Measurements from ENCODE around the gene FOXB1.

Gene FOXB1

GRCh38 chr15:59966262-59966661 is 37.8 kb upstream of the FOXB1 start:
- no peak overlapping the region for H3K4me3 ChIP-seq (replicated peaks; ENCODE audit: low read depth, low read length)
- no peak for DNase-seq (ENCODE audit: extremely low read depth, low read depth)
- no peak for TF ChIP-seq CTCF (IDR thresholded peaks at IDR 0.05; ENCODE audit: low read depth, low read length, missing control alignments)

GRCh38 chr15:59968314-59968713 is 35.8 kb upstream of the FOXB1 start:
- no peak for TF ChIP-seq CTCF (IDR thresholded peaks at IDR 0.05; ENCODE audit: low read depth, low read length, missing control alignments)
- no peak for DNase-seq (ENCODE audit: extremely low read depth, low read depth)

GRCh38 chr15:59972241-59972640 is 31.9 kb upstream of the FOXB1 start:
- H3K4me3 ChIP-seq (replicated peaks; ENCODE audit: low read depth, low read length), result no peak overlapping the region
- no peak for TF ChIP-seq CTCF (IDR thresholded peaks at IDR 0.05; ENCODE audit: low read depth, low read length, missing control alignments)
- no peak for DNase-seq (ENCODE audit: extremely low read depth, low read depth)

More at GRCh38 chr15:59968314-59968713, 35.8 kb upstream of the FOXB1 start:
- no peak overlapping the region for H3K4me3 ChIP-seq (replicated peaks; ENCODE audit: low read depth, low read length)

- DNase-seq (ENCODE audit: extremely low read depth, low read depth), result no peak
- no peak overlapping the region for H3K4me3 ChIP-seq (replicated peaks; ENCODE audit: low read depth, low read length)
- no peak for TF ChIP-seq CTCF (IDR thresholded peaks at IDR 0.05; ENCODE audit: low read depth, low read length, missing control alignments)
Observed at GRCh38 chr15:59976480-59977271, 27.4 kb upstream of the FOXB1 start.

GRCh38 chr15:59991834-59992233 is 12.3 kb upstream of the FOXB1 start:
- DNase-seq (ENCODE audit: extremely low read depth, low read depth), result no peak
- TF ChIP-seq CTCF (IDR thresholded peaks at IDR 0.05; ENCODE audit: low read depth, low read length, missing control alignments), result no peak
- H3K4me3 ChIP-seq (replicated peaks; ENCODE audit: low read depth, low read length), result no peak overlapping the region

- no peak overlapping the region for H3K4me3 ChIP-seq (replicated peaks; ENCODE audit: low read depth, low read length)
- DNase-seq (ENCODE audit: extremely low read depth, low read depth), result no peak
- TF ChIP-seq CTCF (IDR thresholded peaks at IDR 0.05; ENCODE audit: low read depth, low read length, missing control alignments), result no peak
Observed at GRCh38 chr15:59993041-59993750, 10.9 kb upstream of the FOXB1 start.

Data from HFF-Myc (cell line).